HG02759 (cell line): ENCODE measurements around the gene PLXNB2.
A peak's percentile ranks its signal among the peaks of the same experiment; 100 is the strongest.
"Not testable (repeated sequence)": the region's sequence is repeated elsewhere in the genome, so short reads cannot be mapped to it uniquely, and the experiment has no call there.

Experiments used
- ATAC-seq: cut with Tn5 transposase; IDR thresholded peaks from one replicate; pipeline ENCODE4 v1.9.1; 2021; ENCODE audit warnings: mild to moderate bottlenecking, moderate library complexity; ENCODE audit not compliant: unreplicated experiment

The PLXNB2 gene, protein sequence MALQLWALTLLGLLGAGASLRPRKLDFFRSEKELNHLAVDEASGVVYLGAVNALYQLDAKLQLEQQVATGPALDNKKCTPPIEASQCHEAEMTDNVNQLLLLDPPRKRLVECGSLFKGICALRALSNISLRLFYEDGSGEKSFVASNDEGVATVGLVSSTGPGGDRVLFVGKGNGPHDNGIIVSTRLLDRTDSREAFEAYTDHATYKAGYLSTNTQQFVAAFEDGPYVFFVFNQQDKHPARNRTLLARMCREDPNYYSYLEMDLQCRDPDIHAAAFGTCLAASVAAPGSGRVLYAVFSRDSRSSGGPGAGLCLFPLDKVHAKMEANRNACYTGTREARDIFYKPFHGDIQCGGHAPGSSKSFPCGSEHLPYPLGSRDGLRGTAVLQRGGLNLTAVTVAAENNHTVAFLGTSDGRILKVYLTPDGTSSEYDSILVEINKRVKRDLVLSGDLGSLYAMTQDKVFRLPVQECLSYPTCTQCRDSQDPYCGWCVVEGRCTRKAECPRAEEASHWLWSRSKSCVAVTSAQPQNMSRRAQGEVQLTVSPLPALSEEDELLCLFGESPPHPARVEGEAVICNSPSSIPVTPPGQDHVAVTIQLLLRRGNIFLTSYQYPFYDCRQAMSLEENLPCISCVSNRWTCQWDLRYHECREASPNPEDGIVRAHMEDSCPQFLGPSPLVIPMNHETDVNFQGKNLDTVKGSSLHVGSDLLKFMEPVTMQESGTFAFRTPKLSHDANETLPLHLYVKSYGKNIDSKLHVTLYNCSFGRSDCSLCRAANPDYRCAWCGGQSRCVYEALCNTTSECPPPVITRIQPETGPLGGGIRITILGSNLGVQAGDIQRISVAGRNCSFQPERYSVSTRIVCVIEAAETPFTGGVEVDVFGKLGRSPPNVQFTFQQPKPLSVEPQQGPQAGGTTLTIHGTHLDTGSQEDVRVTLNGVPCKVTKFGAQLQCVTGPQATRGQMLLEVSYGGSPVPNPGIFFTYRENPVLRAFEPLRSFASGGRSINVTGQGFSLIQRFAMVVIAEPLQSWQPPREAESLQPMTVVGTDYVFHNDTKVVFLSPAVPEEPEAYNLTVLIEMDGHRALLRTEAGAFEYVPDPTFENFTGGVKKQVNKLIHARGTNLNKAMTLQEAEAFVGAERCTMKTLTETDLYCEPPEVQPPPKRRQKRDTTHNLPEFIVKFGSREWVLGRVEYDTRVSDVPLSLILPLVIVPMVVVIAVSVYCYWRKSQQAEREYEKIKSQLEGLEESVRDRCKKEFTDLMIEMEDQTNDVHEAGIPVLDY (N-terminal part only)

GRCh38 chr22:50306753-50307749, at the start of gene PLXNB2:
Gene PLXNB2, minus strand, starts transcription at chr22:50307646. Its CDS starts 17,062 bp downstream, at chr22:50290584.
- ATAC-seq: peak; percentile 41

- no peak for ATAC-seq
Measured at GRCh38 chr22:50357222-50357621, 49.8 kb upstream of the PLXNB2 start.

DNA sequence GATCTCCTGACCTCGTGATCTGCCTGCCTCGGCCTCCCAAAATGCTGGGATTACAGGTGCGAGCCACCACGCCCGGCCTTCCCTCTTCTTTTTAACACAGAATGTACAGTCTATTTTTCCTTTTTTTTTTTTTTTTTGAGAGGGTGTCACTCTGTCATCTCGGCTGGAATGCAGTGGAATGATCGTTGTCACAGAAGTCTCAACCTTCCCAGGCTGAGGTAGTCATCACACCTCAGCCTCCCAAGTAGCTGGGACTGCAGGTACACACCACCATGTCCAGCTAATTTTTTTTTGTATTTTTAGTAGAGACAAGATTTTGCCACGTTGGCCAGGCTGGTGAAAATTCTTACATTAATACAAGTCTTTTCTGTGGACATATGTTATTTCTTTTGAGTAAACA, 48.7 kb upstream of the PLXNB2 start:
- no peak for ATAC-seq

GRCh38 chr22:50348058-50348457, 40.6 kb upstream of the PLXNB2 start:
- no peak for ATAC-seq

DNA sequence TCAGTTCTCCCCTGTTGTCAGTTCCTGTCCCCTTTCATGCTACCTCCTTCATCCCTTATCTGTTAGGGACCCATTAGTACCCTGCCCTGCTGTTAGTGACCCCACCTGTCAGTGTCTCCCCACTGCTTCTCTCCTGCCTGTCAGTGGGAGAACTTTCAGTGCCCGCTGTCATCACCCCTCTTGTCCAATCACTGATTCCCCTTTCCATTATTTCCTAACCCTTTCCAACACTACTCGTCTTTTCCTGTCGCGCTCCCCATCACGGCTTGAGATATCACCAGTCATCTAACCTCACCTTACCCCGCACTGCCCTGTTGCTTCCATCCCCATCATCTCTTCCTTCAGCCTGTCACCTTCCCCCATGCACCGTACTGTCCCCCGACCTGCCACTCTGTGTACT, 39.7 kb upstream of the PLXNB2 start:
- ATAC-seq: no peak

- ATAC-seq: no peak
Measured at GRCh38 chr22:50346470-50346869, 39.0 kb upstream of the PLXNB2 start.

GRCh38 chr22:50343541-50343935, 36.1 kb upstream of the PLXNB2 start:
- no peak for ATAC-seq

DNA sequence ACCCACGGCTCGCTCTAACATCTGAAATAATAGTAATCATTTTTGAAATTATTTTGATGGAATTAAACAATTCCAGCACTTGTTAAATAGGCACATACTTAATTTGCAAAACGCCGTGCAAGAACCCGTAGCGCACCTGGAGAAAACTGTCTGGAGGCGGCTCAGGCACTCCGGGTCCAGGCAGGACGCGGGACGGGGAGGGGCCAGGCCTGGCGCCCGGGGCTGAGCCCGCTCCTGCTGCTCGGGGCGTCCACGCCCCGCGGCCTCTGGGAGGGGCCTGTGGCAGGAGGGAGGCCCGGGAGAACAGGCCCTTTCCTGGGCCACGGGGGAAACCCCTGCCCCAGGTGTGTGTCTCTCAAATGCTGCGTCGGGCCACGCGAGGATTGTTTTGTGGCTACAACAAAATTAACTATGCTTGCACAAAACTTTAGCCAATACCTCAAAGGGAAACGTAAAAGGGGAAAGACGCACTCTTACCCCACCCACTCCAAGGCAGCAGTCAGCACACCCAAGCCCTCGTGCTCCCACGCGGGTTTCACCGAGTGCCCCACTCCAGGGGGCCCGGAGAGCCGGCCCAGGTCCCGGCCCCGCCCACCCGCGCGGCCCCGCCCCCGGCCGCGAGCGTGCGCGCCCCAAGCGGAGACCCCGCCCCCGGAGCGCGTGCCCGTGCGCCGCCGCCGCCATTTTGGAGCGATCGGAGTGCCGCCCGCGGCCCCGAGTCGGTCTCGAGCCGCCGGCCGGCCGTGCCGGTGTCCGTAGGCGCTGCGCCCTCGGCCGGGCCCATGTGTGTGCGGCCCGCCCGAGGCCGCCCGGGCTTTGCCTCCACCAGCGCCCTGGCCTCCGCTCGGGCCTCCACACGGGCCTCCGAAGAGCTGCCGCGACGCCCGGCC, 35.5 kb upstream of the PLXNB2 start, which contains the start of gene PPP6R2:
TSS of gene PPP6R2 (plus strand) at position 677 of the 890 bp plus-strand sequence. CDS start 50,582 bp downstream, outside the sequence.
- ATAC-seq: peak; percentile 66

DNA sequence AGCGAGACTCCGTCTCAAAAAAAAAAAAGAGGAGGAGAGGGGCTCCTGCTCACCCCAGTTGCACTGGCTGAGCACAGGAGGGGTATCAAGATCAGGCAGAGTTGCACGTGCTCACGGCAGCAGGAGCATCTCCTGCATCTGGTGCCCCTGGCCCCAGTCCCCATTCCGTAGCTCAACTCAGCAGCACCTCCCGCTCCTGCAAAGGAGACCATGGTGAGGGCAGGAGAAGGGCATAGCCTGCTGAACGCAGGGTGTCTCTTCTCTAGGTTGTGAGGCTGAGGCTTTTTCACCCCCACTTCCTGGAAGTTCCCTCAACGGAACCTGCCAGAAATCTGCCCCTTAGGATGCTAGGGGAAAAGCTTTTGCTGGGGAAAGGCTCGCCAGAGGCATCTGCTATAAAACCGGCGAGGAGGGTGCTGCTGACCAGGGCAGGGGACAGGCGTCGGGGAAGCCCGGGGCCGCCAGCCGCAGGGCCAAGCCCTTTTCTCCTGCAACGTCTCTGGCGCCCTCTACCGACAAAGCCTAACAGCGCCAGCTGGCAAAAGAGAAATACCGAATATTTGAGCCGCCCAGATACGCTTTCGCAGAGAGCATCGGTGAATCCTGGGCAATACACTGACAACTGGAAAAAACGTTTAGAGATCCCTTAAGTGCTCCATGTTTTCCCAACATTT, 34.7 kb upstream of the PLXNB2 start:
- ATAC-seq: peak; percentile 53

DNA sequence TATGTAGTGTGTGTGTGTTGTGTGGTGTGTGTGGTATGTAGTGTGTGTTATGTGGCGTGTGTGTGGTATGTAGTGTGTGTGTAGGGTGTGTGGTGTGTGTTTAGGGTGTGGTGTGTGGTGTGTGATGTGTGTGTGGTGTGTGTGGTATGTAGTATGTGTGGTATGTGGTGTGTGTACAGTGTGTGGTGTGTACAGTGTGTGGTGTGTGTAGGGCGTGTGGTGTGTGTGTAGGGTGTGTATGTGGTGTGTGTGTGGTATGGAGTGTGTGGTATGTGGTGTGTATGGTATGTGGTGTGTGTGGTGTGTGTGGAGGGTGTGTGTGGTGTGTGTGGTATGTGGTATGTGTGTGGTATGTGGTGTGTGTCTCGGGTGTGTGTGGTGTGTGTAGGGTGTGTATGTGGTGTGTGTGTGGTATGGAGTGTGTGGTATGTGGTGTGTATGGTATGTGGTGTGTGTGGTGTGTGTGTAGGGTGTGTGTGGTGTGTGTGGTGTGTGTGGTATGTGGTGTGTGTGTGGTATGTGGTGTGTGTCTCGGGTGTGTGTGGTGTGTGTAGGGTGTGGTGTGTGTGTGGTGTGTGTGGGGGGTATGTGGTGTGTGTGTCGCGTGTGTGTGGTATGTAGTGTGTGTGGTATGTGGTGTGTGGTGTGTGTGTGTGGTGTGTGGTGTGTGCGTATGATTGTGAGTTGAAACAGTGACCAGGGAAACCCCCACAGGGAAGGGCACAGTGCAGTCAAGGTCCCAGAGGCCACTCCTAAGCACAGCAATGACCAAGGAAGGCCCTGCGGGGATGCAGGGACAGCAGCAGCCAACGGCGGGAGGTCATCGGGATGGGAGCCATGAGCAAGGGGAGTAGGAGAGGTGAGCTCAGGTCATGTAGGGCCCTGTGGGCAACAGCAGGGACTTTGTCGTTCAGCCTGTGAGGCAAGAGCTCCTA, 32.8 kb upstream of the PLXNB2 start:
- no peak for ATAC-seq

- ATAC-seq: no peak
Measured at GRCh38 chr22:50338860-50339462, 31.5 kb upstream of the PLXNB2 start.

GRCh38 chr22:50338042-50338573, 30.7 kb upstream of the PLXNB2 start:
- no peak for ATAC-seq

DNA sequence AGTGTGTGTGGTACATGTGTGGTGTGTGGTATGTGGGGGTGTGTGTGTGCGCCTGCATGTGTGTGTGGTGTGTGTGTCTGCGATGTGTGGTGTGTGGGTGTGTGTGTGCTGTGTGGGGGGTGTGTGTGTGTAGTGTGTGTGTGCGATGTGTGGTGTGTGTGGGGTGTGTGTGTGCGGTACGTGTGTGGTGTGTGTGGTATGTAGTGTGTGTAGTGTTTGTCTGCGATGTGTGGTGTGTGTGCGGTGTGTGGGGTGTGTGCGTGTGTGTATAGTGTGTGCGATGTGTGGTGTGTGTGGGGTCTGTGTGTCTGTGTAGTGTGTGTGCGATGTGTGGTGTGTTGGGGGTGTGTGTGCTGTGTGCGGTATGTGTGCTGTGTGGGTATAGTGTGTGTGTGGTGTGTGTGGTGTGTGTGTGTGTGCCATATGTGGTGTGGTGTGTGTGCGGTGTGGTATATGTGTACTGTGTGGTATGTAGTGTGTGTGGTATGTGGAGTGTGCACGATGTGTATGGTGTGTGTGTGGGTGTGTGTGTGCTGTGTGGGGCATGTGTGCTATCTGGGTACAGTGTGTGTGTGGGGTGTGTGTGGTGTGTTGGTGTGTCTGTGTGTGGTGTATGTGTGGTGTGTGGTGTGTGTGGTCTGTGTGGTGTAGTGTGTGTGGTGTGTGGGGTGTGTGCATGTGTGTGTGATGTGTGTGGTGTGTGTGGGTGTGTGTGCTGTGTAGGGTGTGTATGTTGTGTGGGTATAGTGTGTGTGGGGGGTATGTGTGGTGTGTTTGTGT, 30.0 kb upstream of the PLXNB2 start:
- no peak for ATAC-seq

- not testable (repeated sequence) for ATAC-seq
Measured at GRCh38 chr22:50334433-50334832, 27.0 kb upstream of the PLXNB2 start.

- no peak for ATAC-seq
Measured at GRCh38 chr22:50329236-50329635, 21.8 kb upstream of the PLXNB2 start.

DNA sequence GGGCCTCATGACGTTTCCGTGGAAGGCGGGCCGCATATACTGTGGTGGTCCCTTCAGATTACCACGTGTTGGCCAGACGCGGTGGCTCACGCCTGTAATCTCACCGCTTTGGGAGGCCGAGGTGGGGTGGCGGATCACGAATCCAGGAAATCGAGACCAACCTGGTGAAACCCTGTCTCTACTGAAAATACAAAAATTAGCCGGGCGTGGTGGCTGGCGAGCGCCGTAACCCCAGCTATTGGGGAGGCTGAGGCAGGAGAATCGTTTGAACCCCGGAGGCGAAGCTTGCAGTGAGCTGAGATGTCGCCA, 20.2 kb upstream of the PLXNB2 start:
- ATAC-seq: no peak
